Measurements from ENCODE around the gene FAM234B.
"Not testable (repeated sequence)": the region's sequence is repeated elsewhere in the genome, so short reads cannot be mapped to it uniquely, and the experiment has no call there.

Gene FAM234B

DNA sequence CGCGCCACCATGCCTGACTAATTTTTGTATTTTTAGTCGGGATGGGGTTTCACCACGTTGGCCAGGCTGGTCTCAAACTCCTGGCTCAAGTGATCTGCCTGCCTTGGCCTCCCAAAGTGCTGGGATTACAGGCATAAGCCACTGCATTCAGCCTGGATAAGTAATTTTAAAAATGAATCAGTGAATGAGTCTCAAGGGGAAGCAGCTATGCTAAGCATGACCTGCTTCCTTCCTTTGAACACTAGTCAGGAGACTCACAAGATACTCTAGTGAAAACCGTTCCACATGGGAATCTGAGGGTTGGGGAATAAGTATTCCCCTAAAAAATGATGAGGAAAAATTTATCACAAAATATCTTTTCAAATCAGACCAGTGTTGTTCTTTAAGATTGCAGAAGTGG lies 10.7 kb upstream of the FAM234B start:
- H3K27me3 ChIP-seq: no peaks in the 10 kb centered on the region

DNA sequence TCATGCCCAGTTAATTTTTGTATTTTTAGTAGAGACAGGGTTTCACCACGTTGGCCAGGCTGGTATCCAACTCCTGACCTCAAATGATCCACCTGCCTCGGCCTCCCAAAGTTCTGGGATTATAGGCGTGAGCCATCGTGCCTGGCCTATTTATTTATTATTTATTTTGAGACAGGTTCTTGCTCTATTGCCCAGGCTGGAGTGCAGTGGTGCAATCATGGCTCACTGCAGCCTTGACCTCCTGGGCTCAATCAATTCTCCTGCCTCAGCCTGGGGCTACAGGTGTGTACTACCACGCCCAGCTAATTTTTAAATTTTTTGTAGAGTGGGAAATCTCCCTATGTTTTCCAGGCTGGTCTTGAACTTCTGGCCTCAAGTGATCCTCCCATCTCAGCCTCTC lies 8.8 kb upstream of the FAM234B start:
- H3K27ac ChIP-seq, H3K4me3 ChIP-seq, H3K36me3 ChIP-seq, H3K27me3 ChIP-seq, H3K9me3 ChIP-seq, H4K20me1 ChIP-seq, H3K9ac ChIP-seq, H3K4me2 ChIP-seq: not testable (repeated sequence)
- peaks cover 24% of the 10 kb centered on the region for H3K4me1 ChIP-seq

More for the DNA sequence above, 10.7 kb upstream of the FAM234B start:
- no peaks in the 10 kb centered on the region for H4K20me1 ChIP-seq
- H3K4me2 ChIP-seq: peak overlapping the region; percentile 45
- no peak overlapping the region for H3K9ac ChIP-seq
- no peaks in the 10 kb centered on the region for H3K9me3 ChIP-seq
- H3K36me3 ChIP-seq: no peaks in the 10 kb centered on the region
- no peak for TF ChIP-seq Cebpa-rat (IDR thresholded peaks at IDR 0.05)
- no peak overlapping the region for H3K27ac ChIP-seq
- peaks cover 7% of the 10 kb centered on the region for H3K4me1 ChIP-seq
- no peak overlapping the region for H3K4me3 ChIP-seq

DNA sequence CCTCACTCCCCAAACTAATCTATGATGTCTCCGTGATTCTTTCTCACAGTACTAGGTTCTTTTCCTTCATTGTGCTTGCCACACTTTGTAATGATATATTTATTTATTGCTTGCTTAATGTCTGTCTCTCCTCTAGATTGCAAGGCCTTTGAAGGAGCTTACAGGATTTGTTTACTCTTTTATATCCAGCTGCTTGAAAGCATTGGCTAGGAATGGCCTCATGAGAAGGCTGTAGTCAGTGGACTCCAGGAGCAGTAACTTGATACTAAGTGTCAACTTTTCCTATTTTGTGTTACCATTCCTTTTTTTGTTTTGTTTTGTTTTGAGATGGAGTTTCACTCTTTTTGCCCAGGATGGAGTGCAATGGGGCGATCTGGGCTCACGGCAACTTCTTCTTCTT lies 7.3 kb upstream of the FAM234B start:
- H3K9me3 ChIP-seq: no peaks in the 10 kb centered on the region
- H3K4me2 ChIP-seq: no peak overlapping the region
- H3K4me1 ChIP-seq: peaks cover 32% of the 10 kb centered on the region
- H3K4me3 ChIP-seq: no peak overlapping the region
- H3K9ac ChIP-seq: no peak overlapping the region
- no peaks in the 10 kb centered on the region for H3K36me3 ChIP-seq
- no peak overlapping the region for H3K27ac ChIP-seq
- H4K20me1 ChIP-seq: no peaks in the 10 kb centered on the region
- H3K27me3 ChIP-seq: no peaks in the 10 kb centered on the region
- no peak for TF ChIP-seq Cebpa-rat (IDR thresholded peaks at IDR 0.05)

DNA sequence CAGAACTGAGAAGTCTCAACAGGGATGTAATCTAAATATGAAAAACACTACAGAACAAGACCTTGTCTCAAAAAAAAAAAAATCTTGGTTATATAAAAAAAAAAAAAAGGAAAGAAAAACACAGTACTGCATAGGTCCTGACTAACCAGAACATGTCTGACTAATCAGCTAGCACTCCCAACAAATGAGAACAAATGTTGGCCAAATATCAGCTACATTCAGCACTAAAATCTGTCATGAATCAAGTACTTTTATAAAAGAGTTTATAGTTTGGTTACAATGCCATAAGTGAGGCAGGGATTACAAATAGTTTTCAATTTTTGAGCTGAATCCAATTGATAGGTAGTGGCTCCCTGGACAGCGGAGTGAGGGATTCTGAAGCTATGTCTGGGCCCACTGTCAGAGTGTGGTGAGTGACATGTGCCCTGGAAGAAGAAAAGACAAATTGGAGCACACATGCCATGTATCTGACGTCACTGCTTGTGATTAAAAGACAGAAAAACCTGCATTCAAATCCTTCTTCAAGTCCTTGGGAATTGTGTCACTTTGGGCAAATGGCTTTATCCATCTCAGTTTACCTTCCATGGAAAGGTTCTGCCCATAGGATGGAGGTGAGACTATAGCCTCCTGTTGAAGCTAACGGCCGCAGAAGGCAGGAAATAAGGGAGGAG lies 5.6 kb upstream of the FAM234B start:
- Histone ChIP-seq H3K4me2 (peak overlapping the region; percentile 70), H3K27me3 (no peaks in the 10 kb centered on the region), H3K4me3 (no peak overlapping the region), H3K9me3 (no peaks in the 10 kb centered on the region), H4K20me1 (no peaks in the 10 kb centered on the region), H3K4me1 (peaks cover 28% of the 10 kb centered on the region), H3K9ac (no peak overlapping the region), H3K36me3 (no peaks in the 10 kb centered on the region), H3K27ac (peak overlapping the region; percentile 69)
- TF ChIP-seq Cebpa-rat (IDR thresholded peaks at IDR 0.05): no peak

DNA sequence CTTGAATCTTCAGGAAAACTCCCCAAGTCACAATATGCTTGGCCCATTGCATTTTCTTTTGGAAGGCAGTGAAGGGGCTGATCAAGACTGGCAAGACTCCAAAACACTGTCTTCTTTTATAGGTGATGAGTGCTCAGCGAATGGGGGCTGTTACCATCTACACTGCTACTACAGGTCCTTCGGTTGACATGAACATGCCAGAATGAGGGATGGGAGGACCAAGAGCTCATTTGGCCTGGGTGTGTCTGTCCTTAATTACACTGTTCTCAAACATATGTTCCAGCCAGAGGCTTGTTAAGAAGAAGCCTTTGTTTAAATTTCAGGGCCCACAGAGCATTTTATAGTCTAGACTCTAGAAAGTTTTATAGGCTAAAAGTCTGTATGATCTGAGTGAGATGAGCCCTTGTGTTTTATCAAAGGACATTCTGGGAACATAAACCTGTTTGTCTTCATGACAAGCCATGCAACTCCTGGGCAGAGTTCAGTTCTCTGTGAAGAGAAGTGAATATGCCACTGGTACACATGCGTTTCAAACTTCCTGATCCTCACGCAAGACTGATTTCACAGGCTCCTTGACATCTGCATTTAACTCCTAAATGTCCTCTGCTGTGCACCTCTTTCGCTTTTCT lies 4.7 kb upstream of the FAM234B start:
- no peaks in the 10 kb centered on the region for H3K27me3 ChIP-seq
- no peaks in the 10 kb centered on the region for H3K36me3 ChIP-seq
- no peaks in the 10 kb centered on the region for H4K20me1 ChIP-seq
- TF ChIP-seq Cebpa-rat (IDR thresholded peaks at IDR 0.05): no peak
- no peaks in the 10 kb centered on the region for H3K9me3 ChIP-seq
- peak overlapping the region; percentile 70 for H3K4me2 ChIP-seq
- no peak overlapping the region for H3K4me3 ChIP-seq
- H3K27ac ChIP-seq: peak overlapping the region; percentile 69
- peaks cover 31% of the 10 kb centered on the region for H3K4me1 ChIP-seq
- no peak overlapping the region for H3K9ac ChIP-seq

DNA sequence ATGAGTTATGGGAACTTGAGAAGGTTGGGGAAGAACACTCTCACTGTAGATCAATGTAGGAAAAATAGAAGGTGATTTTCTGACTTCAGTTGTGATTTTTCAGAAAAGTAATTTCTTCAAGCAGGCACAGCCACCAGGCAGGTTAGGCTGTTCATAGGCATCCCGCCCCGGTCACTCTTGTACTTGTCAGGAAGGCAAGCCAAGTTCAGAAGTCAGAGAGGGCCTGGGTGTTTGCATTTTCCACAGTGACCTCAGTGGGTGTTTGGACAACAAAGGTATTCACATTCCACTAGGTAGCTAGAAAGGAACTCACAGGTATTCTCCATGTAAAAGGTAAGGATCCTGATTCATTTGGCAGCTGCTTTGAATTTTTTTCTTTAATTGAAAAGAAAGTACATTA lies 3.0 kb upstream of the FAM234B start:
- Histone ChIP-seq H3K36me3 (no peaks in the 10 kb centered on the region), H3K4me1 (peaks cover 46% of the 10 kb centered on the region), H3K9me3 (no peaks in the 10 kb centered on the region), H3K9ac (no peak overlapping the region), H3K27ac (no peak overlapping the region), H3K27me3 (no peaks in the 10 kb centered on the region), H3K4me2 (no peak overlapping the region), H3K4me3 (no peak overlapping the region), H4K20me1 (no peaks in the 10 kb centered on the region)
- no peak for TF ChIP-seq Cebpa-rat (IDR thresholded peaks at IDR 0.05)

DNA sequence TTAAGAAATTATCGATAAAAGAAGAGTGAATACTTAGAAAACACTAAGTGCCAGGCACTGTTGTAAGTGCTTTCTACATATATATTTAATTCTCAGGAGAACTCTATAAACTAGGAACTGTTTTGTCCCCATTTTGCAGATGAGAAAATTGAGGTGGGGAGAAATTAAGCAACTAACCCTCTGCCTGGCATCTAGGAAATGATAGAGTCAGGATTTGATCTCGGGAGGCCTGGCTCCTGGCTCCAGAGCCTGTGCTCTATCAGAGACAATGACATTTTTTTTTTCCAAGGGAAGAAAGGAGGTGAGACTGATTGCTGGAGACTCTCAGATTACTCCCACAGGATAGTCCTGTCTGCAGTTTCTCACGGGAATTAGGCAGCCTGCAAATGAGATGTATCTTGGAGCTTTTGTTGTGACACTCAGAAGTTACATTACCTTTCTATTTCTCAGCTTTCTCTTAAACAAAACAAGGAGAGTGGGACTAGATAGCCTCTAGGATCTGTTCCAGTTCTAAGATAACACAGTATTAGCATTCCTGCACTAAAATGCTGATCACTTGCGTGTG lies 1.4 kb upstream of the FAM234B start:
- no peak overlapping the region for H3K4me3 ChIP-seq
- H3K36me3 ChIP-seq: no peaks in the 10 kb centered on the region
- peaks cover 46% of the 10 kb centered on the region for H3K4me1 ChIP-seq
- TF ChIP-seq Cebpa-rat (IDR thresholded peaks at IDR 0.05): no peak
- H4K20me1 ChIP-seq: no peaks in the 10 kb centered on the region
- H3K4me2 ChIP-seq: no peak overlapping the region
- H3K9ac ChIP-seq: no peak overlapping the region
- H3K27ac ChIP-seq: no peak overlapping the region
- H3K27me3 ChIP-seq: no peaks in the 10 kb centered on the region
- no peaks in the 10 kb centered on the region for H3K9me3 ChIP-seq

DNA sequence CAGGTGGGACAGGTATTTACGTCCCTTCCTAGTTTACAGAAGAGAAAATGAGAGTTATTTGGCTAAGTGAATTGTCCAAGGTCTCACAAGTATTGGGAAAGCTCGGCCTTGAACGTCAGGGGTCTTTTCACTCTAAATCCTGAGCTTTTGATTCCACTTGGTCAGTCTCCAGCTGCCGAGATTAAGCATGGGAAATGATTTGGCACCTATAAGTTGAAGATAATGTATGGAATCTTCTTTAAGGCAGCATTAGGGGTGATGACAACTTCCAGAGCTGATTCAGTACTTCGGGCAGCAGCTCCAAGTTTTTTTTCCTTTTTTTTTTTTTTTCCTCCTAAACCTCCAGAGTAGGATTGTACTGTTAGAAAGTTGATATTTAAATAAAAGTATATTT lies 722 bp downstream of the FAM234B start:
- peak overlapping the region; percentile 85 for H3K9ac ChIP-seq
- peaks cover 33% of the 10 kb centered on the region for H3K4me1 ChIP-seq
- no peaks in the 10 kb centered on the region; the same call in 1 of the 2 replicates for H3K9me3 ChIP-seq
- H3K36me3 ChIP-seq: 0 out of 2 replicates have a peak, but pooled peaks cover 6% of the 10 kb centered on the region
- peak overlapping the region; percentile 81 for H3K27ac ChIP-seq
- no peaks in the 10 kb centered on the region for H4K20me1 ChIP-seq
- no peak for TF ChIP-seq Cebpa-rat (IDR thresholded peaks at IDR 0.05)
- H3K4me2 ChIP-seq: peak overlapping the region; percentile 97
- H3K4me3 ChIP-seq: peak overlapping the region; percentile 86
- no peaks in the 10 kb centered on the region for H3K27me3 ChIP-seq

DNA sequence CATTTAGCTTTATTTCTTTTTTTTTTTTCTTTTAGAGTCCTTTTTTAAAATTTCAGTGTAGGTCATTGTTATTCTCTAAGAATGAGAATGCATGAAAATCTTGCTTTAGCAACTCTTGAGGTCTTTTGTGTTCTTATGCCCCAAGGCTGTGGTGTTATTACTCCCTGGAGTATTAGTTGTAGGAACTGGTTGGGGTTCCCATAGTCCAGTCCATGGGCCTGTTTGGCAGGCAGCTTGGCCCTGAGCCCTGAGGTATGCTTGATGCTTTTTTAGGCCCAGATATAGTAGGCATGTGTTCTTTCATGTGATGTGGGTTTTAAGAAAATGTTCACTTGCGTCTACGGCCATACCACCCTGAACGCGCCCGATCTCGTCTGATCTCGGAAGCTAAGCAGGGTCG lies 1.6 kb downstream of the FAM234B start:
- Histone ChIP-seq H3K27ac (no peak overlapping the region), H3K9ac (no peak overlapping the region), H3K4me1 (peaks cover 24% of the 10 kb centered on the region), H3K4me2 (peak overlapping the region; percentile 97; the same call in 1 of the 2 replicates), H4K20me1 (no peaks in the 10 kb centered on the region), H3K36me3 (0 out of 2 replicates have a peak, but pooled peaks cover 6% of the 10 kb centered on the region), H3K4me3 (no peak overlapping the region), H3K9me3 (no peaks in the 10 kb centered on the region; the same call in 1 of the 2 replicates), H3K27me3 (no peaks in the 10 kb centered on the region)
- no peak for TF ChIP-seq Cebpa-rat (IDR thresholded peaks at IDR 0.05)

DNA sequence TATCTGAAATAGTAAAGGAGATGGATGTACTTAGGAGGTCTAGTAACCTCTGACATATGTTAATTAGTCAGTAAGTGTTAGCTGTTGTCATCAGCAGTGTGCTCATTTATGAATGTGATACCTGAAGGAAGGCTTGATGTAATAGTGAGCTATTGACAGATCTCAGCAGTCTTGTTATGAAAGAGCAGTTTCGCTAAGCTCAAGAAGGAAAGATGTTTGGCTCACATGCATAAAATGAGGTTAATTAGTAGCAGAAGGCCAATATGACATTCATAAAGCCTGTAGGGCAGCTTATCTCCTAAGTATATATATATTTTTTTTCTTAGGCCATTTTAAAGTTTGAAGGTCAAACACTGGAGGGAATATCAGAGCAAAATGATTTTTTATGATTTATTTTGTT lies 2.8 kb downstream of the FAM234B start:
- H3K4me1 ChIP-seq: peaks cover 21% of the 10 kb centered on the region
- no peak overlapping the region for H3K4me2 ChIP-seq
- no peak overlapping the region for H3K27ac ChIP-seq
- no peaks in the 10 kb centered on the region; the same call in 1 of the 2 replicates for H3K9me3 ChIP-seq
- no peak overlapping the region for H3K4me3 ChIP-seq
- H4K20me1 ChIP-seq: no peaks in the 10 kb centered on the region
- H3K27me3 ChIP-seq: no peaks in the 10 kb centered on the region
- 0 out of 2 replicates have a peak, but pooled peaks cover 6% of the 10 kb centered on the region for H3K36me3 ChIP-seq
- no peak overlapping the region for H3K9ac ChIP-seq
- no peak for TF ChIP-seq Cebpa-rat (IDR thresholded peaks at IDR 0.05)
